Right forelimb (tissue), 1 donor: ENCODE data around the gene SLAIN2.
"Not testable (repeated sequence)": the region's sequence is repeated elsewhere in the genome, so short reads cannot be mapped to it uniquely, and the experiment has no call there.

ENCODE experiments used
- DNase-seq: peaks from one replicate; pipeline ENCODE4 v3.0.0-alpha.2; 2018

Gene SLAIN2

DNA sequence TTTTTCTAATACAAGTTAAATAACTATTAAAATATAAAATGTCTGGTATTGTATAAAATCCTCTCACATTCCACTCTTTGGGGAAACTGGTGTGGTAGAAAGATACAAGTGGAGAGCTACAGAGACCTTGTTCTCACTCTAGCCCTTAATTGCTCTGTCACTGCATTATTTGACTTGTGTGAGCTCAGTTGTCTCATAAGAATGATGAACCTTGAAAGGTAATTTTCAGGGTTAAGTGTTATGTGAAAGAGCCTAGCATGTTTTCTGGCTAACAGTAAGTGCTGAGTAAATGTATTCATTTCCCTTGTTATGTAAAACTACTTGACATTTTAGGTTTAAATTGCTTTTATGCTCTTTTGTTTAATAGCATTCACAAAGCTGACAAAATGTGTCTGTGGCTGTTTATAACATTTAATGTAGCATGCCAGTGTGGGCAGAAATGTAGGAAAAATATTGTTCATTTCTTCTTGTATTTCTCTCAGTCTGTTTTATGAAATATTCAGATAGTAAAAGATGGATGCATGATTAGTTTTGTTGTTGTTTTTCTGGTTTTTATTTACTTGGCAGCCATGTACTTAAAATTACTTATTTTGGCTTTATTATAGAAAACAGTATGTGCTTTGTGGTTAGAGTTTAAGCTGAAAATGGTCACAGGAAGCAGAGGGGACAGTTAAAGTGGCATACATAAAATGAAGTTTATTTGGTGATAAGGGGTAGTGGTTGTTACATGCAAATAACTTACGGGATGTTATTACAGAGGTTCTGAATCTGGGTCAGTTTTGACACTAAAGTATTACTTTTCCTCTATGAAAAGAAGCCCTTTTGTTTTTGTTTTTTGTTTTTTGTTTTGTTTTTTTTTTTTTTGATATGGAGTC, 29.2 kb downstream of the SLAIN2 start:
- no peak for DNase-seq

DNA sequence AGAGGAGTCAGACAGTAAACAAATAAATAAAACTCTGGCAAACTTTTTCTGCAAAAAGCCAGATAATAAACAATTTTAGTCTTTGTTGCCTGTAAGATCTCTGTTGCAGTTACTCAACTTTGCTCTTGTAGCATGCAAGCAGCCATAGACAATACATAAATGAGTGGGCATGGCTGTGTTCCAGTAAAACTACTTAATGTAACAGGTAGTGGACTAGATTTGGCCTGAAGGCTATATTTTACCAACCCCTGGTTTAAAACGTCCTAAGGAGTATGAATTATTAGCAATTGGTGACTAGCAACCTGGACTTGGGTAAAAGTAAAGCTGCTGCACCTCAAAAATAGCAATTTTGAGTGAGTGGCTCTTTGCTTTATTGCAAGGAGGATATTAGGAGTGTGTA, 30.9 kb downstream of the SLAIN2 start:
- no peak for DNase-seq

DNA sequence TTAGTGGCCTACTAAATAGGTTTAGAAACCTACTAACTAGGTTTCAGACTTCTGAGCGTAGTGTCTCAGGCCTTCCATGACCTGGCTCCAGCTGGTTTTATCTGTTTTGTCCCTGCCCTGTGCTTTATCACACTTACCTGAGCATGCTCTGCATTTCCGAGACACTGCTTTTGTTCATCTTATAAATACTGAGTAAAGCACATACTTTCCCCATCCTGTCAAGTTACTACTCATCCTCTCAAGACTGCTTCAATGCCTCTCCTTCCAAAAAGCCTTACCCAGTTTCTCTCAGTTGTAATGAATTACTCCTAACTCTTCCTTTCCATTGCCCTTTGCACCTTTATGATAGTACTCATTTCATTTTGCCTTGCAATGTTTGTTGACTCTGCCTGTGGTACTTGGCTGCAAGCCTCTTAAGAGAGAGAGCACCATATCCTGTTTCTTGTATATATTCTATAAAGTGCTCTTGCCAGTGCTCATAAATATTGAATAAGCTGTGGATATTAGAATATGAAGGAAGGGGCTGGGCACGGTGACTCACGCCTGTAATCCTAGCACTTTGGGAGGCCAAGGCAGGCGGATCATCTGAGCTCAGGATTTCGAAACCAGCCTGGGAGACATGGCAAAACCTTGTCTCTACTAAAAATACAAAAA, 34.4 kb downstream of the SLAIN2 start:
- DNase-seq = no peak

DNA sequence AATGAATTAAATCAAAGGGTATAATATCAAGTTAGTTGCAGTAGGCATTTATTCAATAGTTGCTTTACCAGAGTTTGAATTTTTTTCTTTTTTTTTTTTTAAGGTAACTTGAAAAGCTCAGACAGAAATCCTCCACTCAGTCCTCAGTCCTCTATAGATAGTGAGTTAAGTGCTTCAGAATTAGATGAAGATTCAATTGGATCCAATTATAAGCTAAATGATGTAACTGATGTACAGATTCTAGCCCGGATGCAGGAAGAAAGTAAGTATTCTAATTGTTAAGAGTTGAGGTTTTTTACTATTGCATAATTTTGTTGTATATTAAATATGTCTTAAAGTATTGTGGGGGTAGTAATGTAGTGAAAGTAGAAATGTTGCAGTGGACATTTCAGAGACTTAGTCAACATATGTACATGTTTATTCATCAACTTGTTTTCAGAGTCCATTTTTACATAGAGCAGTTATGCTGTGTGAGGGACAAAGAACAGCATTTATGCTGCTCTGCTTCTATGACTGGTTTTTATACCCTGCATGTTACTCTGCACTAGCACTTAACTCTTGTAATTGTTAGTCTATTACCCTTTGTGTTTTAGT, 38.4 kb downstream of the SLAIN2 start:
- DNase-seq = no peak

DNA sequence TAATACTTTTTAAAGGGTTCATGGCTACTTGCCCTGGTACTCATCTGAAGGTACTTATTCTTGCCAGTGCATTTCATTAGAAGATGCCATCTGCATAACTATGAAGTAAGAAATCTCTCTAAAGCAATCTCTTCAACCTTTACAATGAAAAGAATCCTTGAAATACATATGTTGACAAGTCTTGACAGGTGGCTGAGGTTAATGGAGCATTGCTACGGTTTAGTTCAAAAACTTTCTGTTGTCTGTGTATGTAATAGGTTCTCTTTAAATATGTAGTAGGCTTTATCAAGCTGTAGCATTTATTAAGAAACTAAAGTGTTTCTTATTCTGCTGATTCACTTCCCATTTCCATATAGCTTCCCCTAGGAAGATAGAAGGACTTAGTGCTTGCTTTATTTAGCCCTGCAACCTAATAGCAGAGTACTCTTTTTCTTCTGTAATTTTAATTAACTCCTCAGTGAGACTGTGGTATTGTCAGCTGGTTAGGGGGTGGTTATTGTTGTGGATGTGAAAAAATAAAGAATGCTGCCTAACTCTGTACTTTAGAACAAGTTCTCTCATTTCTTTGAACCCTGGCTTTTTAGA, 39.3 kb downstream of the SLAIN2 start:
- DNase-seq = no peak

DNA sequence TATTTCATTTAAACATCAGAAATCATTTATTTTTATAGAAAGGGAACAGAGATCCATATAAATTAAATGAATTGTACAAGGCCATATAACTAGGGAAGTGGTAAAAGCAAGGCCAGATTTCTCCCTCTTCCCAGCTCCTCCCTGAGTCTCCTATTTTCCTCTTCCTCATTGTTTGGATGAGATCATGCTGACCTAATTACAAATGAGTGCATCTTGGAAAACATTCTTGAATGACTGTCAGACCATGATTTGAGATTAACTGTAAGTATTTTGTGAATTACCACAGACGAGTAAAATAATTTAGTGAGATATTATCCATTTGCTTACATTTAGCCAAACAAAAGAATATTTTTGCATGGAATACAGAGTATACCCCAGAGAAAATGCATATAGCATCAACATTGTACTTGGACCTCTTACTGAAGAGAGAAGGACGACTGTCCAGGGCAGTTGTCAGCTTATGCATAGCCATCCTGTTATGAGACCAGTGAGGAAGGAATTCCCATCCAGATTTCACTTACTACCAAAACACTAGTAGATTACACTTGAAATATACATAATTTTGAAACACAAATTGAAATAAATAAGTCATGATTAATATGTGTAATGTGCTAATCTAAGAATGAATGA, 47.3 kb downstream of the SLAIN2 start:
- no peak for DNase-seq

DNA sequence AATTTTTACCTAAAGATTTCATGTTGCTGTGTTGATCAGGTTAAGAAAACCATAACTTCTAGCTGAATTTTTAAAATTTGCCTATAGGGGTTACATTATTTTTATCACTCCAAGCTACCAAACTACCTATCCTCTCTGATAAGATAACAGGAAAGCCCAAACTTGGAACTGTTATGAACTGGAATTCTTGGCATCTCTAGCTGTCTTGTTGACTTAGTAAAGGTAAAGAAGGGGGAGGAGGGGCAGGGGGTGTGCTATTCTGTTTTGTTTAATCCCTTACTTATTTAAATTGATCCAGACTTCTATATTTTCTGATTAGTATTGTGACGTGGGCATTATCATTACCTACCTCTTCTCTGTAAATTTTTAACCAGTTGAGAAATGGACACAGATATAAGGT, 54.7 kb downstream of the SLAIN2 start:
- DNase-seq = no peak

DNA sequence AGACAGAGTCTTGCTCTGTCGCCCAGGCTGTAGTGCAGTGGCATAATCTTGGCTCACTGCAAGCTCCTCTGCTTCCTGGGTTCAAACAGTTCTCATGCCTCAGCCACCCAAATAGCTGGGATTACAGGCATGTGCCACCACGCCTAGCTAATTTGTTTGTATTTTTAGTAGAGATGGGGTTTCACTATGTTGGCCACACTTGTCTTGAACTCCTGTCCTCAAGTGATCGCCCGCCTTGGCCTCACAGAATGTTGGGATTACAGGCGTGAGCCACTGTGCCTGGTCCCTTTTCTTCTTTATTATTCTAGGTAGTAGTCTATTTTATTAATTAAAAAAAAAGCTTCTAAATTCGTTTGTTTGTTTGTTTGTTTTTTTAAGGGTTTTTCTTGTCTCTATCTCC, 59.1 kb downstream of the SLAIN2 start:
- DNase-seq = no peak

DNA sequence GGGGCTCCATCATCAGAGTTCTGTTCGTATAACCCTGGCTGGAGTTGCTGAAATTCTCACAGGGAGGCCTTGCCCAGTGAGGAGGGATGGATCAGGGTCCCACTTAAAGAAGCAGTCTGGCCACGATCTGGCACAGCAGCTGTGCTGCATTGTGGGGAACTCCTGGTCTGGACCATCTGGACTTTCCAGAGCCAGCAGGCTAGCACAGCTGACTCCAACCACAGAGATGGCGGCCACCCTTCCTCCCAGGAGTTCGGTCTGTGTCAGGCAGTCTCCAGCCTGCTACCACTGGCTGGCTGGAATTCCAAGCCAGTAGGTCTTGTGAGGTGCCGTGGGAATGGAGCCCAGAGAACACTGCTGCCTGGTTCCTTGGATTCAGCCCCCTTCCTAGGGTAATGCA, 62.0 kb downstream of the SLAIN2 start:
- DNase-seq = no peak

DNA sequence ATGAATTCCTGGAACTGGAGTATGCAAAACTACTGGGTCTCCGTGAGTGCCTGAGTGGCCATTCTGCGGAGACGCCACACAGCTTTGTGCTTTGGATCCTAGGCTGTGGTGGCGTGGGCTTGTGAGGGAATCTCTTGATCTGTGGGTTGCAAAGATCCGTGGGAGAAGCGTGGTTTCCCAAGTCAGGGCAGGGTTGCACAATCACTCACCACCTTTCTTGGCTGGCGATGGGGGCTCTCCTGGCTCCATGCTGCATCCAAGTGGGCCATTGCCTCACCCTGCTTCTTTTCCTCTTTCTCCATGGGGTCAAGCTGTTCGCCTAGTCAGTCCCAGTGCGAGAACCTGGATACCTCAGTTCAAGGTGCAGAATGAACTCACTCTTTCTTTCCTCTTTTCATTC, 62.5 kb downstream of the SLAIN2 start:
- no peak for DNase-seq

DNA sequence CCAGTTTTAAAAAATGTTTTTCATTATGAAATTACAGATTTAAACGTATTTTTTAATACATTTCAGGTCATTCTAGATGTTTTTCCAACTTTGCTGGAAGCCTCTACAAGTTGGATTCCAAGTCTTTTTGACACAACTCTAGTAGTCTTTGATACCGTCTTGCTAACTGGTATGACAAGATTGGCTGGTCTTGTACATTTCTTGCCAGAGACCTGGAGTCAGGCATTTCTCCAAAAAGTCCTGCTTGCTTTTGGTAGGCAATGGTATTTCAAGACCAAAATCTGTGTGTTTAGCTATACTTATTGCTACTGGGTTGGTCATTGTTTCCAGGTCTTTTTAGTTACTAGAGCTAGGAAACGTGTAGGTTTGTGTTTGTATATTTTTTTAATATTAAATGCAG, 64.6 kb downstream of the SLAIN2 start:
- DNase-seq = no peak

DNA sequence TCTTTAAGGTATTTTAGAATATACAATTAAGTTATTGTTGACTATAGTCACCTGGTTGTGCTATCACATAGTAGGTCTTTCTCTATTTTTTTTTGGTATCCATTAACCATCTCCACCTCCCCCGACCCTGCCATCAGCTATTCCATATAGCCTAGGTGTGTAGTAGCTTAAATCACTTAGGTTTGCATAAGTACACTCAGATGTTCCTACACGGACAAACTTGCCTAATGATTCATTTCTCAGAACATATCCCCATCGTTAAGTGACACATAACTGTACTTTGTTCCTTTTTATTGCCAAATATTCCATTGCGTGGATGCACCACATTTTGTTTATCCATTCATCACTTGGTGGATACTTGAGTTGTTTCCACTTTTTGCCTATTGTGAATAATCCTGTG, 67.9 kb downstream of the SLAIN2 start:
- no peak for DNase-seq

DNA sequence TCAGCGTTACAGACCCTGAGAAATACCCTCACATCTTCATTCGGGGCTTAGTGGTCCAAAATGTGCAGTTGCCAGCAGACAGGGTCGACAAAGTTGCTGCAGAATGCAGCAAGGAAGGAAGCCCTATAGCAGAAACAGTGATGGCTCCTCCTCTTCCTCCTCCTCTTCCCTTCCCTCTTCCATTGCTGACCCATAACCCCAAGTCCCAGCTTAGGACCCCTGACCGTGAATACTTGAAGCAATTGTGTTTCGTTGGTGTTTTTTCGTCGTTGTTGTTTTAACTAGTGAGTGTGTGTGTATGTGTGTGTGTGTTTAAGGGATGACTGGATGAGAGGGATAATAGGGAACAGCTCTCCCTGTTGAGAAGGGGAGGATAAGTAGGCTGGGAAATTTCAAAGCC, 69.5 kb downstream of the SLAIN2 start:
- no peak for DNase-seq

DNA sequence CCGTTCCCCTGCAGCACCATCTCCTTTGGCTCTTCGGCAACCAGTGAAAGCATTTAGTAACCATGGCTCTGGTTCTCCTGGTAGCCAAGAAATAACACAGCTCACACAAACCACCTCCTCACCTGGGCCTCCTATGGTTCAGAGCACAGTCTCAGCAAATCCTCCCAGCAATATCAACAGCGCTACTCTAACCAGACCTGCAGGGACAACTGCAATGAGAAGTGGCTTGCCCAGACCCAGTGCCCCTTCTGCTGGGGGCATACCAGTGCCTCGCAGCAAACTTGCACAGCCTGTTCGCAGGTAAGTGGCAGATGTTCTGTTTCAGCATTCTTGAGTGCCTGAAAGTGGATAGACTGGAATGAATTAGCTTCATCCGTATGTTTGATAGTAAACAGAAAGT, 78.8 kb downstream of the SLAIN2 start:
- DNase-seq = no peak

DNA sequence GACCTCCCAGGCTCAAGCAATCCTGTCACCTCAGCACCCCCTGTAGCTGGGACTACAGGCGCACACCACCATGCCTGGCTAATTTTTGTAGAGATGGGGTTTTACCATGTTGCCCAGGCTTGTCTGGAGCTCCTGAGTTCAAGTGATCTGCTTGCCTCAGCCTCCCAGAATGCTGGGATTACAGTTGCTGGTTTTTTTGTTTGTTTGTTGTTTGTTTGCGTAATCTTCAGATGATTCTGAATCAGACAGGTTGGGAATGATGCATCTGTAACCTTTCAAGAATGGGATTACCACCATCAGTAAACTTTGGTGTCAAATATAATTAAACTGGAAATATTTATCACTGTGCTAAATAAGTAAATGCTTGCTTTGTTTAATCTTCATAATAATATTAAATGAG, 79.8 kb downstream of the SLAIN2 start:
- no peak for DNase-seq

DNA sequence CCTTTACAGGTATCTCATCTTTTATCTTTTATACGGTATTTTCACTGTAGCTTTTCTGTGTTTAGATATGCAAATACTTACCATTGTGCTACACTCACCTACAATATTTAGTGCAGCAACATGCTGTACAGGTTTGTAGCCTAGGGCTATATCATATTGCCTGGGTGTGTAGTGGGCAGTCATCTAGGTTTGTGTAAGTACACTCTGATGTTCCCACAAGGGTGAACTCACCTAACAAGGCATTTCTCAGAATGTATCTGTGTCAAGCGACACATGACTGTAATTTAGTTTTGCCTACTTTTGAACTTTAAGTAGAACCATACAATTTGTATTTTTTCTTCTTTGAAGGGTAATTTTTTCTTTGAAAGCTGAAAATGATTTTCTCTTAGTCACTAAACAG, 87.6 kb downstream of the SLAIN2 start:
- DNase-seq = no peak

DNA sequence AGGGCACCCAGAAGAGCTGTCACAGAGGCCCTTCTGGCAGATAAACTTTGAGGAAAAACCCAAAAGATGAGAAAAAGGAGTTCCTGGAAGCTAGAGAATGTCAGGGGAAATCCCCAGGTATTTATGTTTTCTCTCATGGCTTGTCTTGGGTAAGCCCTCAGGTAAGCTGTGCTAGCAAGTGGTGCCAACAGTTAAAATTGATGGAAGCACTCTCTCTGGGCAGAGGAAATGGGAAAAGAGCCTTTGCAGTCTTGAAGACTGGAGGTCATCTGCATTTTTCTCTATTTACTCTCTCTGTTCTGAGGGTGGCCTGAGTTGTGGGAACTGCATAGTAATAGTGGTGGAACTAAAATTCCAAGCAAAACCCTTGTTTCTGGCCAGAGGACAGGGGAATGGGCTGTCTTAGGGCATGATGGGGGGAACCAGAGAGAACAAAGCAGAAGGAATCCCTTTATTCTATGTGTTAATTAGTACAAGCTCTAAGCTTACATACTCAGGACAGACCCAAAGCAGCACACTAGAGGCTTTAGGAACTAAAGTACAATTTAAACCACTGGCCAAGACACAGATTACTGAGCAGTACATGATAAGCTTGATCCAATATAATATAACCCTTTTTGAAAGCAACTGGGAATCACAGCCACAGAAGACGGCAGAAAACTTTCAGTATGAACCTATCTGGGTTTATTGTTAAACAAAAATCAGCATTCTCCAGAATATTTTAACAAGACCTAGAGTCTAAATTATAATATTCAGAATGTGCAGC, 88.6 kb downstream of the SLAIN2 start:
- DNase-seq = no peak

DNA sequence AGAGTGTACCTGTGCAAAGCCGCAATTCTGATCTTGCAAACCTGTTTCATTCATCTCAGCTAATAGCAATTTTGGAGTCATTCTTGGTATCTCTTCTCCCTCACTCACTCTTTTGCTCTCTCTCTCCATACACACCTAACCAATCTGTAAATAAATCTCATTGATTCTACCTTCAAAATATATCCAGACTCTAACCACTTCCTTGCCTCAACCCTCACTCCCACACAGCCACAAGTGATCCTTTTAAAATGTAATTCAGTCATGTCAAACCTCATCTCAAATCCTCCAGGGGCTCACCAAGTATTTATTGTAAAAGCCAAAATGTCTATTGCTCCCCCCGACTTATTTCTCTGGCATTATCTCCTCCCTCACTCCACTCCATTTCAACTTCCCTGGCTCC, 90.1 kb downstream of the SLAIN2 start:
- DNase-seq = no peak

DNA sequence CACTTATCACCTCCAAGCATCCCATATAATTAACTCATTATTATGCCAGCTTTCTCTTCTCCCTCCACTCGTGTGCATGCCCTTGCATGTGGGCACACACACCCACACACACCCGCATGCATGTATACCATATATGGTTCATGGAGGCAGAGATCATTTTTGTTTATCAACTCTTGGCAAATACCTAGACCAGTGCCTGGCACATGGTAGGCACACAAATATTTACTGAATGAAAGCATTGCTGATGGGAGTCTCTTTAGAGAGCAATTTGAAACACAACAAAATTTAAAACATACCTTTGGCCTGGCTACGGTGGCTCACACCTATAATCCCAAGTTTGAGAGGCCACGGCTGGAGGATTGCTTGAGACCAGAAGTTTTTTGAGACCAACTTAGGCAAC, 90.7 kb downstream of the SLAIN2 start:
- DNase-seq = no peak

DNA sequence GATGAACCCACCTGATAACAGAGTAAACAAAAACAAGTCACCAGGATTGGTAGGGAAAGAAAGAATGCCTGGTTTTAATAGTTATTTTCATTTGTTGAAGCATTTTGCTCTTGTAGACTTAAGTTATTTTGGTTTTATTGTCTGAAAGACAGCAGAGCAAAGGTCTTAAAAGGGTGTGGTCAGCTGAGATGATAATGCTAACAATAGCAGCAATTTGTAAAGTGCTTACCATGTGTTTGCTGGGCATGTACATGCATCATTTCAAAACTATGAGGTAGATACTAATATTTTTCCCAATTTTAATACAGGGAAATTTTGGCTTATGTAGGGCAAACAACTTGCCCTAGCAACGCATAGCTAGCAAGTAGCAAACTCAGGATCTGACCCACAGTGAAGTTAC, 95.0 kb downstream of the SLAIN2 start:
- no peak for DNase-seq

DNA sequence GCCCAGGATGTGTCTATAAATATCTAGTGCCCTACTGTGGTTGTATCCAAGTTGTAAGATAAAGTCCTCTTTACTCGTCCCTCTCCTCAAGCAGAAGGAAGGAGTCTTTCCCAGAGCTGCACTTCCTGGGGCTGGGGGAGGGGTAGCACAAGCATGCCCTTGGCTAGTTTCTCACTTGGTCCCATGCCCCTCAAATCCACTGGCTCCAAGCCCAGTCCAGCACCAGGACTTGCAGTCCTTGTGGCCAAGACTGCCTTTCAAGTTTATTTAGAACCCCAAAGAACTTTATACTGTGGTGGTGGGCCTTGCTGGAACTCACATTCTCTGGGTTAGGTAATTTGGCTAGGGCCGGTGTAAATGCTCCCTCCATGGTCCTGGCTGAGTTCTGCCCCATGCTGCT, 98.7 kb downstream of the SLAIN2 start:
- no peak for DNase-seq

DNA sequence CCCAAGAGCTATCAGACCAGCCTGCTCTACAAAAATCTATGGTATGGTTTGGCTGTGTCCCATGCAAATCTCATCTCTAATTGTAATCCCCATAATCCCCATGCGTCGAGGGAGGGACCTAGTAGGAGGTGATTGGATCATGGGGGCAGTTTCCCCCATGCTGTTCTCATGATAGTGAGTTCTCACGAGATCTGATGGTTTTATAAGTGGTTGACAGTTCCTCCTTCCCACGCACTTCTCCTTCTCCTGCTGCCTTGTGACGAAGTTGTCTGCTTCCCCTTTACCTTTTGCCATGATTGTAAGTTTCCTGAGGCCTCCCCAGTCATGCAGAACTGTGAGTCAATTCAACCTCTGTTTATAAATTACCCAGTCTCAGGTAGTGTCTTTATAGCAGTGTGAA, 99.6 kb downstream of the SLAIN2 start:
- DNase-seq = not testable (repeated sequence)

DNA sequence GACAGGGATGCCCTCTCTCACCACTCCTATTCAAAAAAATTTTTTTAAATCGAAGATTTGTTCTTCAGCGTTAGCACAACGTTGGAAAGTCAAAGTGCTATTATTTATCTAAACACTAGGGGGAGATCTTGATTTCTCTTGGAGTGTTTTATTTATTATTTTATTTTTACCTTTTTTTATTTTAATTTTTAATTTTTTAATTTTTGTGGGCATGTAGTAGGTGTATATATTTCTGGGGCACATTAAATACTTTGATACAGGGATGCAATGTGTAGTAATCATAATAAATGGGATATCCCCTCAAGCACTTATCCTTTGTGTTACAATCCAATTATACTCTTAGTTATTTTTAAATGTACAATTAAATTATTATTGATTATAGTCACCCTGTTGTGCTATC, 104.4 kb downstream of the SLAIN2 start:
- DNase-seq = no peak
